GM12878 (cell line): ENCODE data around the gene TLCD5. TPM values are rescaled to one million over a fixed set of nuclear protein-coding genes. Genes with fewer than 3 reads are reported as not detected.

Experiments used
- BCLAF1 ChIP-seq: fragments of 450-650 bp; IDR thresholded peaks from 2 replicates; pipeline ENCODE4 v1.6.1; 2017; ENCODE audit warnings: antibody characterized with exemption, mild to moderate bottlenecking, moderate library complexity
- E4F1 ChIP-seq: fragments of 450-650 bp; IDR thresholded peaks from 2 replicates; pipeline ENCODE4 v1.6.1; 2018; ENCODE audit warnings: borderline replicate concordance, mild to moderate bottlenecking; ENCODE audit not compliant: partially characterized antibody
- EGR1 ChIP-seq, 2 experiments: IDR thresholded peaks; 1 replicate in 1 of 2; 2 replicates in 1 of 2; pipeline ENCODE4 v1.6.1; 2011 to 2012; ENCODE audit warnings: low read depth in 2 of 2, low read length in 2 of 2, borderline replicate concordance in 1 of 2, mild to moderate bottlenecking in 1 of 2, moderate library complexity in 1 of 2
- HCFC1 ChIP-seq: fragments of 150-350 bp; IDR thresholded peaks from 2 replicates; pipeline ENCODE4 v1.6.1; 2014; ENCODE audit warnings: low read length
- KAT2A ChIP-seq: conservative IDR thresholded peaks from 2 replicates; pipeline ENCODE4 v1.6.1; 2011; ENCODE audit warnings: low read depth, low read length; ENCODE audit not compliant: control insufficient read depth
- KDM1A ChIP-seq: fragments of 200-600 bp; sonication (generic); IDR thresholded peaks from 2 replicates; pipeline ENCODE4 v1.6.1; 2016; ENCODE audit warnings: borderline replicate concordance
- MEF2B ChIP-seq: fragments of 450-650 bp; IDR thresholded peaks from 2 replicates; pipeline ENCODE4 v1.6.1; 2018; ENCODE audit warnings: mild to moderate bottlenecking, moderate library complexity; ENCODE audit not compliant: partially characterized antibody, poor library complexity, severe bottlenecking
- MLLT1 ChIP-seq: fragments of 450-650 bp; IDR thresholded peaks from 2 replicates; pipeline ENCODE4 v1.6.1; 2016; ENCODE audit warnings: mild to moderate bottlenecking
- NR2C1 ChIP-seq: fragments of 450-650 bp; IDR thresholded peaks from 2 replicates; pipeline ENCODE4 v1.6.1; 2017; ENCODE audit warnings: antibody characterized with exemption, mild to moderate bottlenecking, moderate library complexity
- POU2F2 ChIP-seq: IDR thresholded peaks from 3 replicates; pipeline ENCODE4 v1.6.1; 2011; ENCODE audit warnings: low read depth, mild to moderate bottlenecking, low read length, borderline replicate concordance
- RAD21 ChIP-seq: IDR thresholded peaks from 2 replicates; pipeline ENCODE4 v1.6.1; 2011; ENCODE audit warnings: mild to moderate bottlenecking, low read depth, low read length, moderate library complexity; ENCODE audit not compliant: insufficient read depth
- RFX5 ChIP-seq: IDR thresholded peaks from 2 replicates; pipeline ENCODE4 v1.6.1; 2011; ENCODE audit warnings: low read depth, low read length, improper control_type of control experiment
- RUNX3 ChIP-seq: IDR thresholded peaks from 2 replicates; pipeline ENCODE4 v1.6.1; 2012; ENCODE audit warnings: low read length, inconsistent platforms
- SRF ChIP-seq, 2 experiments: IDR thresholded peaks; 2 replicates each; pipeline ENCODE4 v1.6.1; 2011; ENCODE audit warnings: low read depth in 2 of 2, low read length in 2 of 2, mild to moderate bottlenecking in 1 of 2, moderate library complexity in 1 of 2
- USF2 ChIP-seq: IDR thresholded peaks from 2 replicates; pipeline ENCODE4 v1.6.1; 2011; ENCODE audit warnings: low read depth, low read length, improper control_type of control experiment, borderline replicate concordance
- ZNF24 ChIP-seq: fragments of 450-650 bp; IDR thresholded peaks from 2 replicates; pipeline ENCODE4 v1.6.1; 2017; ENCODE audit warnings: antibody characterized with exemption, mild to moderate bottlenecking
- ZNF687 ChIP-seq: fragments of 450-650 bp; IDR thresholded peaks from 2 replicates; pipeline ENCODE4 v1.6.1; 2017; ENCODE audit warnings: mild to moderate bottlenecking, moderate library complexity
- polyA plus RNA-seq, 11 experiments: library from polyadenylated mRNA; depleted of rRNA in 4 of 11; unstranded in 6 of 11; stranded (reverse) in 5 of 11; fragments of >200 nt; fragmentation: Nextera tagmentation in 4 of 11; fragmentation: Illumina TruSeq in 1 of 11; extraction: Ambion mirVana in 4 of 11; extraction: Trizol in 1 of 11; gene quantifications; 1 replicate in 1 of 11; 2 replicates in 10 of 11; pipeline versions ENCODE4 v1.2.1 to v1.2.3, GENCODE V29; 2011 to 2016; ENCODE audit warnings: inconsistent platforms in 2 of 11, missing spikeins in 2 of 11, low read depth in 1 of 11
- total RNA-seq, 4 experiments: library from RNA; depleted of rRNA in 3 of 4; stranded (reverse); fragments of >200 nt in 3 of 4; fragmentation: Illumina TruSeq in 1 of 4; extraction: Trizol in 1 of 4; gene quantifications; 2 replicates each; pipeline versions ENCODE4 v1.2.1 to v1.2.3, GENCODE V29; 2013 to 2021

The TLCD5 gene
- total and polyA plus RNA-seq, 10 of the 15 experiments (the other 5 are each of a cell fraction or from before 2014, with no cell fraction given) = 2.4 to 13.3 (median 3.2) TPM

GRCh38 chr11:120343429-120343828, 18.3 kb downstream of the TLCD5 start (continued):
- no peak for TF ChIP-seq ZNF687
- no peak for TF ChIP-seq BCLAF1
- no peak for TF ChIP-seq SRF (IDR thresholded peaks at IDR 0.05; ENCODE audit: low read depth in 2 of 2, low read length in 2 of 2)
- TF ChIP-seq MEF2B = peak; percentile 16
- no peak for TF ChIP-seq EGR1 (IDR thresholded peaks at IDR 0.05; ENCODE audit: borderline replicate concordance in 1 of 2, low read depth in 2 of 2, low read length in 2 of 2)
- peak; percentile 75; the same call in 1 of the 3 replicates for TF ChIP-seq POU2F2
- no peak for TF ChIP-seq NR2C1
- TF ChIP-seq ZNF24 = 0 out of 2 replicates have a peak, but pooled peaks have one; percentile 39
- peak; percentile 63 for TF ChIP-seq RUNX3
- TF ChIP-seq RAD21 = no peak
- peak; percentile 59; the same call in 1 of the 2 replicates for TF ChIP-seq USF2
- no peak for TF ChIP-seq RFX5
- TF ChIP-seq E4F1 = no peak
- no peak for TF ChIP-seq KDM1A
- TF ChIP-seq MLLT1 = peak; percentile 48; the same call in 1 of the 2 replicates
- TF ChIP-seq HCFC1 = no peak
- TF ChIP-seq KAT2A = no peak
